Smooth muscle cell (in vitro differentiated cells): ENCODE results near the gene DMD. TPM values are rescaled to one million over a fixed set of nuclear protein-coding genes. Genes with fewer than 3 reads are reported as not detected.

ENCODE experiments used
- DNase-seq: peaks from one replicate; lab custom pipeline; 2025; ENCODE audit not compliant: unreplicated experiment; lab: John Stamatoyannopoulos, UW
- H2AFZ ChIP-seq: fragments of 200-600 bp; sonication (generic); 2 replicates; pipeline ENCODE4 v1.6.0; 2016; ENCODE audit warnings: antibody characterized with exemption, low read depth, mild to moderate bottlenecking
- H3F3A ChIP-seq: fragments of 200-600 bp; sonication (generic); 2 replicates; pipeline ENCODE4 v1.6.0; 2017; ENCODE audit warnings: antibody characterized with exemption, low read depth
- H3K27ac ChIP-seq: fragments of 200-600 bp; sonication (generic); 2 replicates; pipeline ENCODE4 v1.5.1; 2016; ENCODE audit warnings: low read depth, mild to moderate bottlenecking
- H3K27me3 ChIP-seq: fragments of 200-600 bp; sonication (generic); 2 replicates; pipeline ENCODE4 v1.6.1; 2016; ENCODE audit warnings: low read depth, mild to moderate bottlenecking
- H3K36me3 ChIP-seq: fragments of 200-600 bp; sonication (generic); 2 replicates; pipeline ENCODE4 v1.5.1; 2016; ENCODE audit warnings: low read depth
- H3K4me1 ChIP-seq: fragments of 200-600 bp; sonication (generic); 2 replicates; pipeline ENCODE4 v1.5.1; 2016; ENCODE audit warnings: low read depth
- H3K4me2 ChIP-seq: fragments of 200-600 bp; sonication (generic); 2 replicates; pipeline ENCODE4 v1.6.0; 2016; ENCODE audit warnings: mild to moderate bottlenecking
- H3K4me3 ChIP-seq: fragments of 200-600 bp; sonication (generic); 2 replicates; pipeline ENCODE4 v1.5.1; 2016; ENCODE audit warnings: mild to moderate bottlenecking
- H3K79me2 ChIP-seq: fragments of 200-600 bp; sonication (generic); 2 replicates; pipeline ENCODE4 v1.6.0; 2016; ENCODE audit warnings: low read depth, mild to moderate bottlenecking
- H3K9ac ChIP-seq: fragments of 200-600 bp; sonication (generic); 2 replicates; pipeline ENCODE4 v1.6.0; 2016; ENCODE audit warnings: low read depth
- H3K9me3 ChIP-seq: fragments of 200-600 bp; sonication (generic); replicated peaks from 2 replicates; pipeline ENCODE4 v1.5.1; 2016; ENCODE audit warnings: low read depth
- H4K20me1 ChIP-seq: fragments of 200-600 bp; sonication (generic); 2 replicates; pipeline ENCODE4 v1.6.0; 2016; ENCODE audit warnings: low read depth
- CTCF ChIP-seq: fragments of 200-600 bp; sonication (generic); IDR thresholded peaks from 2 replicates; pipeline ENCODE4 v1.5.1; 2017; ENCODE audit warnings: borderline replicate concordance, mild to moderate bottlenecking, antibody characterized with exemption; ENCODE audit not compliant: insufficient read depth, poor library complexity, severe bottlenecking
- WGBS: methylation state at CpG from one replicate; pipeline ENCODE4 v1.1.7; 2016; ENCODE audit warnings: low lambda C conversion rate; 5-methylcytosine and 5-hydroxymethylcytosine counted together
- polyA plus RNA-seq: library from polyadenylated mRNA; unstranded; fragments of >200 nt; fragmentation: Nextera tagmentation; extraction: Ambion mirVana; gene quantifications from 2 replicates; pipeline ENCODE4 v1.2.1, GENCODE V29; 2016
- total RNA-seq: library from RNA; depleted of rRNA; stranded (reverse); fragments of >200 nt; gene quantifications from 2 replicates; pipeline ENCODE4 v1.2.3, GENCODE V29; 2014

DMD gene
- total and polyA plus RNA-seq, 2 experiments from 2014 or later = 12.3 to 12.6 TPM

- H3K4me1 ChIP-seq = peaks cover 7% of the 10 kb centered on the region
- no peaks in the 10 kb centered on the region for H3K79me2 ChIP-seq
- no peak for DNase-seq
- no peaks in the 10 kb centered on the region for H3K36me3 ChIP-seq
- H3K27me3 ChIP-seq = no peaks in the 10 kb centered on the region
- H3K27ac ChIP-seq = no peak overlapping the region
- 66% methylated on average over 5 of the region's 5 CpGs for WGBS
- H3K4me2 ChIP-seq = no peak overlapping the region
- no peak overlapping the region for H3K4me3 ChIP-seq
- no peak overlapping the region for H2AFZ ChIP-seq
- no peak overlapping the region for H3K9ac ChIP-seq
- no peaks in the 10 kb centered on the region for H3K9me3 ChIP-seq
- no peak for TF ChIP-seq CTCF
- H4K20me1 ChIP-seq = no peaks in the 10 kb centered on the region
- H3F3A ChIP-seq = no peaks in the 10 kb centered on the region
Observed at GRCh38 chrX:31356275-31357212, 1854.8 kb downstream of the DMD start.

- Histone ChIP-seq H3K4me2 (peak overlapping the region; percentile 6), H3K79me2 (no peaks in the 10 kb centered on the region), H3K36me3 (no peaks in the 10 kb centered on the region), H3F3A (no peaks in the 10 kb centered on the region), H4K20me1 (no peaks in the 10 kb centered on the region), H3K4me1 (peaks cover 7% of the 10 kb centered on the region), H2AFZ (peak overlapping the region; percentile 46), H3K9ac (no peak overlapping the region), H3K9me3 (no peaks in the 10 kb centered on the region), H3K4me3 (no peak overlapping the region), H3K27ac (peak overlapping the region; percentile 51), H3K27me3 (no peaks in the 10 kb centered on the region)
- no peak for TF ChIP-seq CTCF
- DNase-seq = no peak
- 36% methylated on average over 6 of the region's 6 CpGs for WGBS
Observed at GRCh38 chrX:31355206-31355955, 1856.0 kb downstream of the DMD start.

- H3K27ac ChIP-seq = no peak overlapping the region
- H3K4me2 ChIP-seq = no peak overlapping the region
- no peak for DNase-seq
- H2AFZ ChIP-seq = no peak overlapping the region
- no peaks in the 10 kb centered on the region for H3K36me3 ChIP-seq
- H3K9me3 ChIP-seq = no peaks in the 10 kb centered on the region
- H3K79me2 ChIP-seq = no peaks in the 10 kb centered on the region
- no peaks in the 10 kb centered on the region for H4K20me1 ChIP-seq
- no peak for TF ChIP-seq CTCF
- H3K27me3 ChIP-seq = no peaks in the 10 kb centered on the region
- H3K9ac ChIP-seq = no peak overlapping the region
- 23% methylated on average over 4 of the region's 4 CpGs for WGBS
- H3F3A ChIP-seq = no peaks in the 10 kb centered on the region
- peaks cover 7% of the 10 kb centered on the region for H3K4me1 ChIP-seq
- no peak overlapping the region for H3K4me3 ChIP-seq
Observed at GRCh38 chrX:31353095-31353494, 1858.3 kb downstream of the DMD start.
